Tibial artery (tissue), 4 donors: ENCODE data around the gene FRK.

ENCODE experiments used
- DNase-seq, 2 donors: peaks; one replicate each; pipeline ENCODE4 v3.0.0-alpha.2; 2019
- H3K27ac ChIP-seq, 2 donors: fragments of 200-600 bp; sonication (generic) in 1 of 2; 1 replicate in 1 of 2; 2 replicates in 1 of 2; pipeline ENCODE4 v1.5.1; 2018 to 2019; ENCODE audit warnings: mild to moderate bottlenecking in 1 of 2
- H3K27me3 ChIP-seq, 2 donors: fragments of 200-600 bp; sonication (generic) in 1 of 2; one replicate each; pipeline versions ENCODE4 v1.5.1 to v1.6.0; 2016 to 2019
- H3K36me3 ChIP-seq, 3 donors: fragments of 200-600 bp; sonication (generic) in 2 of 3; one replicate each; pipeline ENCODE4 v1.5.1; 2016 to 2019; ENCODE audit warnings: mild to moderate bottlenecking in 2 of 3
- H3K4me1 ChIP-seq, 4 donors: fragments of 200-600 bp; sonication (generic) in 2 of 4; 1 replicate in 3 of 4; 2 replicates in 1 of 4; pipeline ENCODE4 v1.5.1; 2016 to 2019
- H3K4me3 ChIP-seq, 2 donors: fragments of 200-600 bp; sonication (generic) in 1 of 2; 1 replicate in 1 of 2; 2 replicates in 1 of 2; pipeline ENCODE4 v1.5.1; 2018 to 2019; ENCODE audit warnings: mild to moderate bottlenecking in 2 of 2
- H3K9me3 ChIP-seq, 3 donors: fragments of 200-600 bp; sonication (generic) in 1 of 3; one replicate each; pipeline ENCODE4 v1.5.1; 2016 to 2019
- intact Hi-C: fragments of 100-400 bp; cut with DNase I; formaldehyde crosslinking; loops from one replicate; pipeline ENCODE4 v1.15.0; 2023; ENCODE audit warnings: low total_unique reads
- TF ChIP-seq, protein P1 (sequence below), 2 experiments: fragments of 200-600 bp in 1 of 2; fragments of 450-650 bp in 1 of 2; IDR thresholded peaks; one replicate each; pipeline ENCODE4 v1.5.1; 2017 to 2019; ENCODE audit warnings: antibody characterized with exemption in 2 of 2, mild to moderate bottlenecking in 1 of 2, moderate library complexity in 1 of 2

Gene FRK

DNA sequence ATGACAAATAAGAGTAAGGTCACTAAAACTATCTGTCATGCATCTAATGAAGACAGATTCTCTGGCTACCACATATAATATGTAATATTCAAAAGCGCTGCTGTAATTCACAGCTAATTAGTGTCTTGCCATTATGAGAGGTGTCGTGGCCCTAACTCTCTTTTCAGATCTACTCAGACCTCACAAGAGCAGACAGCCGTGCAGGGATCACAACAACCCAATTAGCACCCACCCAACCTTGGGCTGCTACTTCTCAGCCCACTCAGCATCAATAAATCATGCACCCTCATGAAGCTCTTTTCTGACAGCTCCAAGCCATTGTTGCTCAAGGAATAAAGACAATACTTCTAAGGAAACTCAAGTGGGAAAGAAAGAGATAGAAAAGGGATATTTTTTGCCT is 61.5 kb downstream of the FRK start:
- no peaks in the 10 kb centered on the region for H3K27me3 ChIP-seq
- no peak for DNase-seq
- peaks cover 10 to 19% (median 17%) of the 10 kb centered on the region in 3 donors for H3K36me3 ChIP-seq
- intact Hi-C loops: no loop called here
- no peak overlapping the region for H3K4me3 ChIP-seq
- peaks cover 0 to 28% (median 0%) of the 10 kb centered on the region in 4 donors for H3K4me1 ChIP-seq
- no peaks in the 10 kb centered on the region for H3K9me3 ChIP-seq
- H3K27ac ChIP-seq: no peak overlapping the region
- TF ChIP-seq, protein P1, sequence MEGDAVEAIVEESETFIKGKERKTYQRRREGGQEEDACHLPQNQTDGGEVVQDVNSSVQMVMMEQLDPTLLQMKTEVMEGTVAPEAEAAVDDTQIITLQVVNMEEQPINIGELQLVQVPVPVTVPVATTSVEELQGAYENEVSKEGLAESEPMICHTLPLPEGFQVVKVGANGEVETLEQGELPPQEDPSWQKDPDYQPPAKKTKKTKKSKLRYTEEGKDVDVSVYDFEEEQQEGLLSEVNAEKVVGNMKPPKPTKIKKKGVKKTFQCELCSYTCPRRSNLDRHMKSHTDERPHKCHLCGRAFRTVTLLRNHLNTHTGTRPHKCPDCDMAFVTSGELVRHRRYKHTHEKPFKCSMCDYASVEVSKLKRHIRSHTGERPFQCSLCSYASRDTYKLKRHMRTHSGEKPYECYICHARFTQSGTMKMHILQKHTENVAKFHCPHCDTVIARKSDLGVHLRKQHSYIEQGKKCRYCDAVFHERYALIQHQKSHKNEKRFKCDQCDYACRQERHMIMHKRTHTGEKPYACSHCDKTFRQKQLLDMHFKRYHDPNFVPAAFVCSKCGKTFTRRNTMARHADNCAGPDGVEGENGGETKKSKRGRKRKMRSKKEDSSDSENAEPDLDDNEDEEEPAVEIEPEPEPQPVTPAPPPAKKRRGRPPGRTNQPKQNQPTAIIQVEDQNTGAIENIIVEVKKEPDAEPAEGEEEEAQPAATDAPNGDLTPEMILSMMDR (IDR thresholded peaks at IDR 0.05): no peak

- TF ChIP-seq, protein P1 (IDR thresholded peaks at IDR 0.05): no peak
- intact Hi-C loops: no loop called here
- H3K9me3 ChIP-seq: no peaks in the 10 kb centered on the region
- no peak for DNase-seq
- peaks cover 0 to 28% (median 0%) of the 10 kb centered on the region in 4 donors for H3K4me1 ChIP-seq
- H3K27me3 ChIP-seq: no peaks in the 10 kb centered on the region
- peaks cover 10 to 18% (median 17%) of the 10 kb centered on the region in 3 donors for H3K36me3 ChIP-seq
- H3K4me3 ChIP-seq: no peak overlapping the region
- H3K27ac ChIP-seq: no peak overlapping the region
These were observed 62.6 kb downstream of the FRK start for GRCh38 chr6:115997990-115998585.

- H3K36me3 ChIP-seq: no peaks in the 10 kb centered on the region
- no peak for DNase-seq
- no peak overlapping the region for H3K4me3 ChIP-seq
- H3K9me3 ChIP-seq: no peaks in the 10 kb centered on the region
- H3K4me1 ChIP-seq: no peaks in the 10 kb centered on the region
- H3K27me3 ChIP-seq: no peaks in the 10 kb centered on the region
- TF ChIP-seq, protein P1 (IDR thresholded peaks at IDR 0.05): no peak
- H3K27ac ChIP-seq: no peak overlapping the region
- intact Hi-C loops: no loop called here
These were observed 74.7 kb downstream of the FRK start for GRCh38 chr6:115986026-115986425.

DNA sequence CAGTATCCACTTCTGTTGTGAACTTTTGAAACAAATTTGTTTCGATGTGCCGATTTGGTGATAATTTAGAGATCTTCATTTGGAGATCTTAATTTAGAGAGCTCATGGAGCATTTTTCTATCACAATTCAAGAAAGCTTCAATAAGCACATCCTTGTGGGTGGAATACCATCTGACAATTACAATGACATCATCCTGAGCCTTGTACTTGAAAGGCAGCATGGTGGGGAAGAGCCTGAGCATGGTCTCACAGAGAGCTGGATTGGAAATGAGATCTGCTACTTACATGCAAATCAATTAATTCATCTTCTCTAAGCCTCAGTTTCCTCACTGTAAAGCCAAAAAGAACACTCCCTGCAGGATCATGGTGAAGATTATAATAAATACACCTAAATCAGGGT is 75.9 kb downstream of the FRK start:
- Histone ChIP-seq H3K4me3 (no peak overlapping the region), H3K27ac (no peak overlapping the region), H3K4me1 (peaks cover 0 to 6% (median 0%) of the 10 kb centered on the region in 4 donors), H3K36me3 (no peaks in the 10 kb centered on the region), H3K9me3 (no peaks in the 10 kb centered on the region), H3K27me3 (no peaks in the 10 kb centered on the region)
- intact Hi-C loops: no loop called here
- TF ChIP-seq, protein P1 (IDR thresholded peaks at IDR 0.05): no peak
- no peak for DNase-seq

DNA sequence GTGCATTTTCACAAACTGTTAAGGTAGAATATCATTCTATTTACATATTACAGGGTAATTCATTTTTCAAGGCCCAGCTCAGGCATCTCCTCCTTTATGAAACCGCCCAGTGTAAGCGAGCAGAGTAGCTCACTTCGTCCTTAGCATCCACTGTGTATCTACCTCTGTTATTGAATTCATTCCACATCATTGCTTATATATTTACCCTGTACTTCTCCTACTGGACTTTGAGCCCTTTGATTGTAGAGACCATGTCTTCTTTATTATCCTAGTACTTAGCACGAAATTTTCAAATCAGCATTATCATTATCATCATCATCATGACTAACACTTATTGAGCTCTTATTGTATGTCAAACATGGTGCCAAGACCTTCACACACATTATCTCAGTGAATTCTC is 76.7 kb downstream of the FRK start:
- Histone ChIP-seq H3K4me3 (no peak overlapping the region), H3K27me3 (no peaks in the 10 kb centered on the region), H3K9me3 (no peaks in the 10 kb centered on the region), H3K4me1 (peaks cover 0 to 10% (median 0%) of the 10 kb centered on the region in 4 donors), H3K36me3 (no peaks in the 10 kb centered on the region), H3K27ac (no peak overlapping the region)
- TF ChIP-seq, protein P1 (IDR thresholded peaks at IDR 0.05): no peak
- DNase-seq: no peak
- intact Hi-C loops: no loop called here

DNA sequence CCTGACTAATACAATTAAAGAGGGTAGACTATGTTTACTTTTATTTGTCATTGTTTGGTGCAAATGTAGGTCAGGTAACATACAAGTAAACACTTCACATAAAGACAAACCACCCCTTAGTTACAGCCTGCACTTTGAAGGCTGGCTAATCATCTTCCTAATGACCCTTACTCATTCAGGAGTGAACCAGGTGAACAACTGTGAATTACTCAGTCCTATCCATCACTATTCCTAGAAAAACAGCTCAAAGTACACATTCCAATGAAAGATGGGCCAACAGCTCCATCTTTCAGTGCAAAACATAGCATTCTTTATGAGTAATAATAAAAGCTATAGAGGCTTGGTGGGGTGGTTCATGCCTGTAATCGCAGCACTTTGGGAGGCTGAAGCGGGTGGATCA is 78.2 kb downstream of the FRK start:
- Histone ChIP-seq H3K36me3 (no peaks in the 10 kb centered on the region), H3K4me1 (peaks cover 0 to 20% (median under 1%) of the 10 kb centered on the region in 4 donors), H3K27ac (no peak overlapping the region), H3K27me3 (no peaks in the 10 kb centered on the region), H3K9me3 (no peaks in the 10 kb centered on the region), H3K4me3 (no peak overlapping the region)
- TF ChIP-seq, protein P1 (IDR thresholded peaks at IDR 0.05): no peak
- intact Hi-C loops: no loop called here
- no peak for DNase-seq
